Loucy (cell line): ENCODE data around the gene MST1.

Experiments used
- H2AFZ ChIP-seq: fragments of 200-600 bp; sonication (generic); 2 replicates; pipeline ENCODE4 v1.6.0; 2016; ENCODE audit warnings: antibody characterized with exemption, mild to moderate bottlenecking, low read length, moderate library complexity
- H3F3A ChIP-seq: fragments of 200-600 bp; 2 replicates; pipeline ENCODE4 v1.6.0; 2016; ENCODE audit warnings: antibody characterized with exemption, low read depth, mild to moderate bottlenecking
- H3K27me3 ChIP-seq: fragments of 200-600 bp; sonication (generic); 2 replicates; pipeline ENCODE4 v1.6.1; 2014; ENCODE audit warnings: low read length, mild to moderate bottlenecking; ENCODE audit not compliant: insufficient read depth, poor library complexity, severe bottlenecking
- H3K36me3 ChIP-seq: fragments of 200-600 bp; sonication (generic); 2 replicates; pipeline ENCODE4 v1.6.1; 2016; ENCODE audit warnings: low read length; ENCODE audit not compliant: insufficient read depth
- H3K4me1 ChIP-seq: fragments of 200-600 bp; sonication (generic); 2 replicates; pipeline ENCODE4 v1.5.1; 2014; ENCODE audit warnings: low read length, mild to moderate bottlenecking; ENCODE audit not compliant: insufficient read depth, poor library complexity, severe bottlenecking
- H3K4me2 ChIP-seq: fragments of 200-600 bp; sonication (generic); 2 replicates; pipeline ENCODE4 v1.6.0; 2014; ENCODE audit warnings: antibody characterized with exemption, low read length, low read depth, mild to moderate bottlenecking; ENCODE audit not compliant: poor library complexity, severe bottlenecking
- H3K4me3 ChIP-seq: fragments of 200-600 bp; sonication (generic); 2 replicates; pipeline ENCODE4 v1.5.1; 2014; ENCODE audit warnings: low read length, mild to moderate bottlenecking, mixed read lengths; ENCODE audit not compliant: poor library complexity, severe bottlenecking
- H3K79me2 ChIP-seq: fragments of 200-600 bp; sonication (generic); 2 replicates; pipeline ENCODE4 v1.6.1; 2014; ENCODE audit warnings: low read length; ENCODE audit not compliant: insufficient read depth
- H3K9ac ChIP-seq: fragments of 200-600 bp; sonication (generic); 2 replicates; pipeline ENCODE4 v1.6.0; 2014; ENCODE audit warnings: mild to moderate bottlenecking, low read depth, low read length, moderate library complexity; ENCODE audit not compliant: poor library complexity, severe bottlenecking
- H3K9me2 ChIP-seq: fragments of 200-600 bp; sonication (generic); replicated peaks from 2 replicates; pipeline ENCODE4 v1.6.1; 2016; ENCODE audit warnings: low read depth, low read length, mixed read lengths
- H3K9me3 ChIP-seq: fragments of 200-600 bp; sonication (generic); 2 replicates; pipeline ENCODE4 v1.6.1; 2014; ENCODE audit warnings: mild to moderate bottlenecking, antibody characterized with exemption, low read length, low read depth; ENCODE audit not compliant: insufficient read depth
- H4K20me1 ChIP-seq: fragments of 200-600 bp; sonication (generic); 2 replicates; pipeline ENCODE4 v1.6.0; 2014; ENCODE audit warnings: antibody characterized with exemption, low read length, mild to moderate bottlenecking; ENCODE audit not compliant: insufficient read depth, poor library complexity, severe bottlenecking
- CTCF ChIP-seq: fragments of 200-600 bp; sonication (generic); conservative IDR thresholded peaks from 2 replicates; pipeline ENCODE4 v1.5.1; 2014; ENCODE audit warnings: mild to moderate bottlenecking, antibody characterized with exemption, low read length
- EZH2phosphoT487 ChIP-seq: fragments of 200-600 bp; IDR thresholded peaks from 2 replicates; pipeline ENCODE4 v1.6.1; 2018; ENCODE audit warnings: antibody characterized with exemption, mild to moderate bottlenecking, moderate library complexity, borderline replicate concordance

The MST1 gene

GRCh38 chr3:49711489-49711888 lies 22.2 kb upstream of the MST1 start:
- H3K27me3 ChIP-seq = no peaks in the 10 kb centered on the region
- TF ChIP-seq CTCF (peak; percentile 24), EZH2phosphoT487 (no peak)
- H3F3A ChIP-seq = peaks cover 24% of the 10 kb centered on the region
- H3K9ac ChIP-seq = peak overlapping the region; percentile 76
- H3K4me1 ChIP-seq = peaks cover 49% of the 10 kb centered on the region
- peak overlapping the region; percentile 94 for H3K4me2 ChIP-seq
- H3K36me3 ChIP-seq = no peaks in the 10 kb centered on the region
- peaks cover 6% of the 10 kb centered on the region; the same call in 1 of the 2 replicates for H3K79me2 ChIP-seq
- no peaks in the 10 kb centered on the region for H3K9me2 ChIP-seq
- no peaks in the 10 kb centered on the region for H3K9me3 ChIP-seq
- H4K20me1 ChIP-seq = no peaks in the 10 kb centered on the region
- peak overlapping the region; percentile 72 for H3K4me3 ChIP-seq
- no peak overlapping the region for H2AFZ ChIP-seq

- H3K4me3 ChIP-seq = no peak overlapping the region
- H3F3A ChIP-seq = peaks cover 24% of the 10 kb centered on the region
Measured at GRCh38 chr3:49709852-49710251, 20.6 kb upstream of the MST1 start.

GRCh38 chr3:49707113-49707480 lies 17.8 kb upstream of the MST1 start:
- Histone ChIP-seq H3F3A (peaks cover 12% of the 10 kb centered on the region), H3K9me3 (no peaks in the 10 kb centered on the region), H3K27me3 (no peaks in the 10 kb centered on the region), H3K4me1 (peaks cover 24% of the 10 kb centered on the region), H3K4me3 (no peak overlapping the region), H3K79me2 (peaks cover 6% of the 10 kb centered on the region; the same call in 1 of the 2 replicates), H3K9ac (no peak overlapping the region), H2AFZ (no peak overlapping the region), H4K20me1 (no peaks in the 10 kb centered on the region), H3K9me2 (no peaks in the 10 kb centered on the region), H3K36me3 (no peaks in the 10 kb centered on the region; the same call in 1 of the 2 replicates), H3K4me2 (no peak overlapping the region)
- TF ChIP-seq CTCF (no peak), EZH2phosphoT487 (no peak)

More at GRCh38 chr3:49709852-49710251, 20.6 kb upstream of the MST1 start:
- no peak for TF ChIP-seq CTCF
- H4K20me1 ChIP-seq = no peaks in the 10 kb centered on the region
- H3K79me2 ChIP-seq = peaks cover 6% of the 10 kb centered on the region; the same call in 1 of the 2 replicates
- no peak overlapping the region for H2AFZ ChIP-seq
- H3K9me3 ChIP-seq = no peaks in the 10 kb centered on the region
- H3K9ac ChIP-seq = no peak overlapping the region
- no peaks in the 10 kb centered on the region for H3K9me2 ChIP-seq
- no peaks in the 10 kb centered on the region for H3K27me3 ChIP-seq
- H3K4me2 ChIP-seq = no peak overlapping the region
- H3K36me3 ChIP-seq = no peaks in the 10 kb centered on the region
- peaks cover 49% of the 10 kb centered on the region for H3K4me1 ChIP-seq
